GM12801 (cell line): Measurements from ENCODE around the gene TUBG1.

Source experiments
- CTCF ChIP-seq: IDR thresholded peaks from one replicate; pipeline ENCODE4 v1.5.1; 2011; ENCODE audit warnings: control low read depth; ENCODE audit not compliant: insufficient read length; ENCODE audit errors: extremely low read depth

Gene TUBG1

DNA sequence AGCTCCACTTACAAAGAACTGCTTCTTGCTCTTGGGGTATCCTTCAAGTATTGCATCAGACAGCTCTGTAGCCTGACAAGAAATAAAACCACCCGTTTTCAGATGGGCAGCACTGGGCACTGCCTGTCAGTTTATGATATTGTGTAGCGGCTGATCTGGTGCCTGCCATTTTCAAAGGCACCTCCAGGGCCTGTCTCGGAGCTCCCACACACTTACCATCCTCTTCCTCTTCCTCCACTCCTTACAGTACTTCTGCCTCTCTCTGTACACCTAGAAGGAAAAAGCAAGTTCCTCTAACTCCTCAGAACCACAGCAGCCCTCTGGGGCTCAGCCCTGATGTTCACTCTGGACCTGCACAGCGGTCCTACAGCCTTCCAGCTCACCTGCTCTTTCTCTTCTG lies 36.4 kb upstream of the TUBG1 start:
- TF ChIP-seq CTCF: no peak

DNA sequence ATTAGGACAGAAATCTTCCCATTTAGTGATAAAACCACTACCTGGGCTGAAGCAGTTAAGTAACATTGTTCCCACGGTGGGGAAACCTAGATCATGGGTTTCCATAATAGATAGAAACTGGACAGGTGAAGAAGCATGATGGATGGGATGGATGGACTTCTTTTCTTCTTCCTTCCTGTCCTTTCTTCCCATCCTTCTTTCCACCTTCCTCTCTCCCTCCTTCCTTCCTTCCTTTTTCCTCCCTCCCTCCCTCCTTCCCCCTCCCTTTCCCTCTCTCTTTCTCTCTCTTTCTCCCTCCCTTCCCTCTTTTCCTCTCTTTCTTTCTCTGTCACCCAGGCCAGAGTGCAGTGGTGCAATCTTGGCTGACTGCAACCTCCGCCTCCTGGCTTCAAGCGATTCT lies 35.0 kb upstream of the TUBG1 start:
- TF ChIP-seq CTCF: no peak

DNA sequence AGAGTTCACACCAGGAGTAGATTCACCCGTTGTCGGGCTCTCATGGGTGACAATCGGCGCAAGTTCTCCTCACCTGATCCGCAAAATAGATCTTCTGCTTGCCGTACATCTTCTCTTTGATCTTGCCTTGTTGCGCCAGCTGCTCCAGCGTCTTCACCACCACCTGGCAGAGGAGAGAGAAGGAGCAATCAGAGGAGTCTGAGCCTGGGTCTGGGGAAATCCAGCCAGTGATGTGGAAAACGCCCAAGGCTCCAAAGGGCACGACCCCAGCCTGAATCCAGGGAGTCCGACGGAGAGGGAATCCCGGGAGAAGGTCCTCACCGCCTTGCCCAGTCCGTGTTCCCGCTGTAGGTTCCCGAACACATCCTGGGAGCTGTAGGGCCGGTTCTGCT lies 32.3 kb upstream of the TUBG1 start:
- no peak for TF ChIP-seq CTCF

- no peak for TF ChIP-seq CTCF
These were observed 31.8 kb upstream of the TUBG1 start, which contains the start of gene PSMC3IP for GRCh38 chr17:42577532-42578281. Gene PSMC3IP (minus strand): TSS chr17:42577729. CDS start chr17:42577686, 43 bp downstream.

GRCh38 chr17:42578282-42578869 lies 31.1 kb upstream of the TUBG1 start:
- TF ChIP-seq CTCF: no peak

DNA sequence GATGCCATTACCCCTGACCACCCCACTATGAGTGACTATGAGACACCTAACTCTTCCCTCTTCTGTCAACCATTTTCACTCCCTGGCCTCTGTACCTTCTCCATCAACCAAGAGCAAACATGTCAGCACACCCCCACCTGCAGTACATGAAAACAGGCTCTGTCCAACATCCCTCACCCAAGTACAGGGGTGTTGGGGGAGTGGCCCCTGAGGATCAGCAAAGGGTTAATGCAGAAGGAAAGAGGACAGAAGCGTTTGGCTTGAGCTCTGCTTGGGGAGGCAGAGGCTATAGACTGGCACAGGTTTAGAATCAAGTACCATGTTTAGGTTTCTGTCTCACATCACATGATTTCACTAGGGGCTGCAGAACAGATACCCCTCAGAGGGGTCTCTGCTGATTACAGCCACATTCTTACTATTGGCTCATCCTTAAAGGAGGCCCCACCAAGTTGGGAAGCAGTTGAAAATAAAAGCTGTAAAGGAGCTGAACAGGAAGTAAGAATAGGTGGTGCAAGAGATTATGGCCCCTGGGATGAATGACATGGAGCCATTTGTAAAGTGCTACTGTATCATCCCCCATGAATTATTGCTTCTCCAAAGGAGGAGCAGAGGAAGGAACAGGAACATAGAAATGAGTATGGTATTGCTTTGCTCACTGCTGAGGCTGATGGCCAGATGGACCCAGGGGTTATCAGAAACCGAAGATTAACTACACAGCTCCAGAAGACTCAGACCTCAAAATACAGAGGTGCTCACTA lies 29.5 kb upstream of the TUBG1 start:
- TF ChIP-seq CTCF: no peak

GRCh38 chr17:42581744-42582270 lies 27.7 kb upstream of the TUBG1 start:
- TF ChIP-seq CTCF: no peak
